HG03521 (cell line): ENCODE measurements around the gene DHRS4L2.
A peak's percentile ranks its signal among the peaks of the same experiment; 100 is the strongest.
"Not testable (repeated sequence)": the region's sequence is repeated elsewhere in the genome, so short reads cannot be mapped to it uniquely, and the experiment has no call there.

Source experiments
- ATAC-seq: cut with Tn5 transposase; IDR thresholded peaks from one replicate; pipeline ENCODE4 v1.9.1; 2021; ENCODE audit warnings: mild to moderate bottlenecking, moderate library complexity; ENCODE audit not compliant: unreplicated experiment

DHRS4L2 gene

DNA sequence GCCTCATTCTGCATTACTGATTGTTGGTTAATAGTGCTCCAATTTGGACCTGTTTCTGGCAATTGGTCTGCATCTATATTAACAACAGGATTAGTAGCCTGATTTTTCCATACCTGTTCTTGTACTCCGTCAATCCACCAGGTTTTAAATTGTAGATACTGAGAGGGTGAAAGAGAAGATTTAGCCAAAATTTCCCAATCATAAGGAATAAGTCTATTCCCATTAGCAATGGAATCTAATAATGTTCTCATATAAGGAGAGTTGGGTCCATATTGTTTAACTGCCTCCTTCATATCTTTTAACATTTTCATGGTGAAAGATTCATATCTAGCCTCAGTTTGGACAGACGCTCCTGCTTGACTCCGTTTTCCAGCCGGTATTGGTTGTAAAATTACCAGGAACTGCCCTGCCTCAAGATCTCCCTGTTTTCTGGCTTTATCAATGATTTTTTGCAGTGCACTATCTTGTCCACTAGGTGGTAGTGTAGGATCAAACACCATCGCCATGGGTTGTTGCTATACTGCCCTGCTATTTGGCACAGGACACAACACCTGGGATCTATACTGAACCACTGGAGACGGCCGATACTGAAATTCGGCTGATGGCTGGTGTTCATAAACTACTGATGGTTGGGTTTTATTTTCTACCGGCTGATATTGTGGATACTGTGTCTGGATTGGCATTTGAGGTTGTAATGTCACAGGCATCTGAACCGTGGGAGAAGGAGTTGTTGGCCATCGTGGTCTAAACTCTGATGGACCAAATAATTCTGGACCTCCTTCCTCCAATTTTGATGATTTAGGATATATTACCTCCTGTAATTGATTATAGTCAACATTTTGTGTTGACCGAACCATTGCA is 25.2 kb downstream of the DHRS4L2 start:
- ATAC-seq: peak; percentile 64

DNA sequence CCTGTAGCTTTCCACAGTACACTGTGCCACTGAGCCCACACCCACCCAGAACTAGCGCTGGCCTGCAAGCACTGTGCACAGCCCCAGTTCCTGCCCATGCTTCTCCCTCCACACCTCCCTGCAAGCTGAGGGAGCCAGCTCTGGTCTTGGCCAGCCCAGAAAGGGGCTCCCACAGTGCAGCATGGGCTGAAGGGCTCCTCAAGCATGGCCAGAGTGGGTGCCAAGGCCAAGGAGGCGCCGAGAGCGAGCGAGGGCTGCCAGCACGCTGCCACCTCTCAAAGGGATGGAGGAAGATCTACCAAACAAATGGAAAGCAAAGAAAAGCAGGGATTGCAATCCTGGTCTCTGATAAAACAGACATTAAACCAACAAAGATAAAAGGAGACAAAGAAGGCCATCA is 27.0 kb downstream of the DHRS4L2 start:
- not testable (repeated sequence) for ATAC-seq

DNA sequence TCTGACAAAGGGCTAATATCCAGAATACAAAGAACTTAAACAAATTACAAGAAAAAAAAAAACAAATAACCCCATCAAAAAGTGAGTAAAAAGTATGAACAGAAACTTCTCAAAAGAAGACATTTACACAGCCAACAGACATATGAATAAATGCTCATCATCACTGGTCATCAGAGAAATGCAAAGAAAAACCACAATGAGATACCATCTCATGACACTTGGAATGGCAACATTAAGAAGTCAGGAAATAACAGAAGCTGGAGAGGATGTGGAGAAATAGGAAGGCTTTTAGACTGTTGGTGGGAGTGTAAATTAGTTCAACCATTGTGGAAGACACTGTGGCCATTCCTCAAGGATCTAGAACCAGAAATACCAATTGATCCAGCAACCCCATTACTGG is 30.2 kb downstream of the DHRS4L2 start:
- ATAC-seq: not testable (repeated sequence)

DNA sequence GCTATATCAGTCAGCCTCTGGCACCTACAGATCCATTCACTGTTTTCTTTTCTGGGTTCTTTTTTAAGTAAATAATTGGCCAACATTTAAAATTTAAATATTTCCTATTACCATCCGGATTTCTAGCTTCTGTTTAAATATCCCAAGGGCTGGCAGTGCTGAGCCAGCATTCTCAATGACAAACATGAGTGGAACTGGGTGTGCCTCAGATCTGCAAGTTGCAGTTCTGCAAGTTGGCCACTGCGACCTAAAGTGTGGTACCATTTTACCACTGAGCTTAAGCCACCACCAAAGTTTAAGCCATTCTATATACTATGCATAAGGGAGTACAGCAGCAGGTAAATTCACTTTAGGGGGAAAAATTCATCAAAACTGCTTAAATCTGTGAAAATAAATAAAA is 31.2 kb downstream of the DHRS4L2 start:
- ATAC-seq: not testable (repeated sequence)

DNA sequence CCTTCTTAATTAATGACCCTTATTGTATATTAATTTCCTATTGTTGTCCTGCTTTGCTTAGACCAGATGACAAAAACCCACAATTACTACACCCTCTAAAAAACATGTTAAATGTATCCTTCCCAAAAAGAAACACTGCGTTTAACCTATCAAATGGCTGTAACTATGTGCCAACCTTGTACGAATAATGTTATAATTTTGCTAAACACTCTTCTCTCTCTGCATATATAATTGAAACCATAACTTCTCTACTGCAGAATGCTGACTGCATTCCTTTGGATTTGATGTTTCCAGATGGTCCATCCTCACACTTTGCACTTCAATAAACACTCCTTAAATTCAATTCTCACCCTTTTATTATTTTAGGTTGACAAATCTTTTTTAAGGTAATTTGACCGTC is 31.8 kb downstream of the DHRS4L2 start:
- not testable (repeated sequence) for ATAC-seq

DNA sequence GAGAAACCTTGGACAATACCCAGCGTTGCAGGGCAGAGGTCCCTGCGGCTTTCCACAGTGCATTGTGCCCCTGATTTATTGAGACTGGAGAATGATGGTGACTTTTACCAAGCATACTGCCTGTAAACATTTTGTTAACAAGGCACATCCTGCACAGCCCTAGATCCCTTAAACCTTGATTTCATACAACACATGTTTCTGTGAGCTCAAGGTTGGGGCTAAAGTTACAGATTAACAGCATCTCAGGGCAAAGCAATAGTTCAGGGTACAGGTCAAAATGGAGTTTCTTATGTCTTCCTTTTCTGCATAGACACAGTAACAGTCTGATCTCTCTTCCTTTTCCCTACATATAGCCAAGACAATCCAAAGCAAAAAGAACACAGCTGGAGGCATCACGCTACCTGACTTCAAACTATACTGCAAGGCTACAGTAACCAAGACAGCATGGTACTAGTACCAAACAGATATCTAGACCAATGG is 36.2 kb downstream of the DHRS4L2 start:
- ATAC-seq: not testable (repeated sequence)

DNA sequence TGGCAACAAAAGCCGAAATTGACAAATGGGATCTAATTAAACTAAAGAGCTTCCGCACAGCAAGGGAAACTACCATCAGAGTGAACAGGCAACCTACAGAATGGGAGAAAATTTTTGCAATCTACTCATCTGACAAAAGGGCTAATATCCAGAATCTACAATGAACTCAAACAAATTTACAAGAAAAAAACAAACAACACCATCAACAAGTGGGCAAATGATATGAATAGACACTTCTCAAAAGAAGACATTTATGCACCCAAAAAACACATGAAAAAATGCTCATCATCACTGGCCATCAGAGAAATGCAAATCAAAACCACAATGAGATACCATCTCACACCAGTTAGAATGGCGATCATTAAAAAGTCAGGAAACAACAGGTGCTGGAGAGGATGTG is 41.0 kb downstream of the DHRS4L2 start:
- not testable (repeated sequence) for ATAC-seq

DNA sequence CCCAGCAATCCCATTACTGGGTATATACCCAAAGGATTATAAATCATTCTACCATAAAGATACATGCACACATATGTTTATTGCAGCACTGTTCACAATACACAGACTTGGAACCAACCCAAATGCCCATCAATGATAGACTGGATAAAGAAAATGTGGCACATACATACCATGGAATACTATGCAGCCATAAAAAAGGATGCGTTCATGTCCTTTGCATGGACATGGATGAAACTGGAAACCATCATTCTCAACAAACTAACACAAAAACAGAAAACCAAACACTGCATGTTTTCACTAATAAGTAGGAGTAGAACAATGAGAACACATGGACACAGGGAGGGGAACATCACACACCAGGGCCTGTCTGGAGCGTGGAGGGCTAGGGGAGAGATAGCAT is 42.6 kb downstream of the DHRS4L2 start:
- not testable (repeated sequence) for ATAC-seq

DNA sequence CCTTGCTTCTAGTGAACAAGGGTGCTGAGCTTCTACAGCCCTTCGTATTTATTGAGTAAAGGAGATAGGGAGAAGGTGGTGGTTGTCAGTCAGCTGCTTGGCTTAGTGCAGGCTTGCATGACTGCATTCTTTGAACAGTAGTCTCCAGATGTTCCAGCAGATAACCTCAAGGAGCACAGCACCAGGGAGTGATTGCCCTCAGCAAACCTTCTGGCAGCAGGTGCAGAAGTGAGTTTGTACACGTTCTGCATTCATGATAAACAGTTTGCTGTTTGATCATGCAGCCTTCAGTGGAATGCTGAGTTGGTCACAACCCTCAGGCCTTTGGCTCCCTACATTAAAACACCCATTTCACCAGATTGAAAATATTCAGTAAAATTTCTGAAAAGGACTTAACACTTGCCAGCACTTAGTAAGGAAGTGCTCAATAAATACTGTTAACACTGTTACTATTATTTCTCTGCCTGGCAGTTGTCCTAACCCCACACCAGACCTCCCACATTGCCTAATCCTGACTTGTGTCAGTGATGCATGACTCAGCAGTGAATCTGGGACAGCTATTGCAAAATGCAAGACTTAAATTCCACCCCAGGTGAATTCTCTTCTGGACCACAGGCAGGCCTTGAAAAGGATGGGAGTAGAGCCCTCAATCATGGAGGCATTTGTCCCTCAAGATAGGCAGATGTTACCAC is 44.1 kb downstream of the DHRS4L2 start:
- no peak for ATAC-seq

DNA sequence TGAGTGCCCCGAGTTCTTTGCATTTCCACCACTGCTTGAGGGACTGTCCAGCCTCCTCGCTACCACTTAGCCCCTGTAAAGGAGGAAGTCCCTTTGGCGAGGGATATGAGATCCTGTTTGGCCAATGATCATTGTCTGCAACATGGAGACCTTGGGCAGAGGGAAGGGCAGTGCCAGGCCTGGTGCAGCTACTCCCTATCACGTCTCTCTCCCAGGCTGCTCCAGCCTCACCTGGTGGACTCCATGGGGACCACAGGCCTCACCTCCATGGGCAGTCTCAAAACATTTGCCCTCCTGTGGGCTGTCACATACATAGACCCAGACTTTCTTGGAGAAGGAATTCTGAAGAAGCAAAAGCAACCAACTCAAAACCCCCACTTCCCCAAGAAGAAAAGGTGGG is 47.0 kb downstream of the DHRS4L2 start:
- ATAC-seq: peak; percentile 12

DNA sequence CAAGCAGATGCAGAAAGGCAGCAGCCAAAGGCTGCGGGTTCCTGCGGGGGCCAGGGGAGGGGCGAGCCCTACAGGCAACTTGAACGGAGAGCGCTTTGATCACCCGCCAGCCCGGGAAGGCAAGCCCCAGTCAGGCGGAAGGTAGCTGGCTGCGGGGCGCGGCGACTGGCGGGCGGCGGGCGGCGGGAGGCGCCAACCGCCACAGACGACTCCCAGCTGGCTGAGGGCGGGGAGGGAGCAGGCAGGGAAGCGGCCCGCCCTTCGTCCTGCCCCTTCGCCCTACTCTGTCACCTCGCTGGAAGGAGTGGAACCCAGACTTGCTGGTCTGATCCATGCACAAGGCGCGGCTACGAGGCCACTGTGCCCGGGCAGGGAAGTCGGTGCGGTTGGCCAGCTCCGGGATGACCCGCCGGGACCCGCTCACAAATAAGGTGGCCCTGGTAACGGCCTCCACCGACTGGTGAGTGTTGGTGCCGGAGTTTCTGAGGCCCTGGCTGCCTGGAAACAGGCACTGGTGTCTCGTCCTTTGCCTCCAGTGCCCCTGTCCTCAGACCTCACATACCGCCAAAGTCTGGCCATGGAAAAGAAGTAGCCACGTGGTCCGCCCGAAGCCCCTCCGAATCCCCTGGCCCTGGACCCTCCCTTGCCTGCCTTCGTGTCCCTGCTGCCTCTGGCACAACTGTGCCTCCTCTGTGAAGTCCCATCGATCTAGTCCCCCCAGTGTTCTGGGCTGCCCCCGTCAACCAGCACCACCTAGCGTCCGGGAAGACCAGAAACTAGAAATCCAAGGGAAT is 47.6 kb downstream of the DHRS4L2 start:
- peak; percentile 51 for ATAC-seq

DNA sequence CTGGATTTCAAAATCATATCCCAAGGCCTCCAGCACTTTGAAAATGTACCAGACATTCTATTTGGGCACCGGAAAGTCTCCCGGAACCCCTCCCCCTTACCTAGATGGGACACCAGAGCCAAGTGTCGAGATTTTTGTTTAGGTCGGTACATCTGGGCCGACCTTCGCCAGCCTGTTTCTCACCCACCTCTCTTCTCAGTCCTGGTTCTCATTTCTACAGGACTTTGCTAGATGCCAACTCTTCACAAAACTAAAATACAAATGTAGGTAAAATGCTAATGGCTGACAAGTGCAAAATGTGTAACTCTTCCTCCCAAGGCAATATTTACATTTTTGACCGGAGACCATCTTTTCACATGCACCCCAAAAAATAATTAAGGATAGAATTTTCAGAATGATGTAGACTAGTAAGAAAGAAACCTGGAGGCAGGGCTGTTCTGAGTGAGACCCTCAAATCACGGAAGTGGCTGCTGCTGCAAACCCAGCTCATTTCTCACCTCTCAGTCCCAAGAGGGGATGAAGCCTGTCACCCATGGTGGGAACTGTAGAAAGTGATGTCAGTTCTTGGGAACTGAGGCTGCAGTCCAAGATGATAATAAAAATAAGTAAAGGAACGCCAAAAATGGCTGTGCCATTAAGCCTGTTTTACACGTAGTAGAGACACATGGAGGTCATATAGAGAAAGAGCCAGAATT is 48.4 kb downstream of the DHRS4L2 start:
- ATAC-seq: peak; percentile 13

DNA sequence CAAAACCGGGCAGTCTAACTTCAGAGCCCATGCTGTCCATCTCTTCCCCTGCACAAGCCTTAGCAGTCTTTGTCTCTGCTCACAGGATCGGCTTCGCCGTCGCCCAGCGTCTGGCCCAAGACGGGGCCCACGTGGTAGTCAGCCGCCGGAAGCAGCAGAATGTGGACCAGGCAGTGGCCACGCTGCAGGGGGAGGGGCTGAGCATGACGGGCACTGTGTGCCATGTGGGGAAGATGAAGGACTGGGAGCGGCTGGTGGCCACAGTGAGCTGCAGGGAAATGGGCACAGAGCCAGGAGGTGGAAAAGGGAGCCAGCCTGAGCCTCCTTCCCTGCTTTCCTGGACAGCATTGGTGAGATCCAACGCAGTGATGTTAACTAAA is 48.9 kb downstream of the DHRS4L2 start:
- ATAC-seq: no peak

DNA sequence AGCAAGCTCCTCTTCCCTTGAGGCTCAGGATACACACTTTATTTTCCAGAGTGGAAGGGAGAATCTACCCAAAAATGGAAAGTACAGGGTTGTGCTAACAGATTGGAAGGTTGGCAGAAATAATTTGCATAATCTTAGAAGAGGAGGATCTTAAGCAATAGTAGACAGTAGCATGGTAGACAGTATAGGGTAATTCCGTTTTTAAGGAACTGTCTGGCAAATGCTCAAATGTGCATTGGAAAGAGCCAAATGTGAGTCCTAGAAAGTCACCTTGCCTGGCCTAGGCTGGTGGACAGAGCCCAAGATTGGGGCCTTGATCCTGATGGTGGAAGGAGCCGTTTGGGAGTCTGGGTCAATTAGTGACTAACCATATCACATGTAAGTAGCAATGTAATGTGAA is 50.0 kb downstream of the DHRS4L2 start:
- no peak for ATAC-seq

DNA sequence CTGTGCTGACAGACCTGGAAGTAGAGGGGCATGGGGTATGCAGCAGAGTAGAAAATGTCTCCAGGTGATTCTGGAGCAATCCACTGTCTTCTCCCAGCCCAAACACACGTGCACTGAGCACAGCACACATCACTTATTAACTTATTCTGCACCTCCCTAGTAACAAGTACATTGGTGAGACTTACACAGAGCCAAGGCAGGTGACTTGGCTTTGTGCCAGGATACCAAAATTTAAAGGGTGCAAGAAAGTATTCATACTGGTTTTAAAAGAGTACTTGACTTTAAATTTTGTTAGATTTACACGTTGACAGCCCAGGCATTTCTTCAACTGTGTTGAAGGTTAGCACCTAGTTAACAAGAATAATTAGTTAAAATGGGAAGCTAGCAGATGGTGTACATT is 52.0 kb downstream of the DHRS4L2 start:
- no peak for ATAC-seq

DNA sequence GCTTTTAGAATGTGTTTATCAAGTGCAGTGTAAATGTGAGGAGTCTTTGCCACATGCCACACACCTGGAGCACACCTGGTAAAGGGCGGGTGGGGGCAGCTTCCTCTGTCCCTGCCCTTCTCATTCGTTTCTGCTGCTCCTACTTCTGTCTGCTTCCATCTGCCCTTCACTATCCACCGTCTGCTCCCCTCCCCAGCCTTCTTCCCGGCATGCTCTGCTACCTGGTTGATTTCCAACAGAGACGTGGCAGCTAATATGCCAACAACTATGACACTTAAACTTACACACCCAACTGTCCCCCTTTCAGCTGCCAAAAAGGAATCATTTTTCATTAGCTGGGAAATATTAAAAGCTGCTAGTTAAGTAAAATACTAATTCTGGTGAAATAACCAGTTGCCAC is 54.0 kb downstream of the DHRS4L2 start:
- no peak for ATAC-seq

DNA sequence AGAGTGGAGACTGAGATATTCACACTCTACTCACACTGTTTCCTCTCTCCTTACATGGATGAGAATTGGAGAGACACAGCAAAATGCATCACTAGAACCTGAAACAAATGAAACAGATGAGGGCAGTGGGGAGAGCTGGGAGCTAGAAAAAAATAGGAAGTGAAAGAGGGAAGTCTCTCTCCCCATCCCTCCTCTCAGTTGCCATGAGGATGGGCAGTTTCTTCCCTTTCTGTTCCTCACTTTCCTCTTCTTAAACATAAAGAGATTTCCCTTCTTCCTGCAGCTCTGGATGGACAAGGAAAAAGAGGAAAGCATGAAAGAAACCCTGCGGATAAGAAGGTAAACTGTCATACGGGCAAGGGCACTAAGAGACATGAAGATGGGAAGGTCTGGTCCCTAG is 60.3 kb downstream of the DHRS4L2 start:
- ATAC-seq: not testable (repeated sequence)

DNA sequence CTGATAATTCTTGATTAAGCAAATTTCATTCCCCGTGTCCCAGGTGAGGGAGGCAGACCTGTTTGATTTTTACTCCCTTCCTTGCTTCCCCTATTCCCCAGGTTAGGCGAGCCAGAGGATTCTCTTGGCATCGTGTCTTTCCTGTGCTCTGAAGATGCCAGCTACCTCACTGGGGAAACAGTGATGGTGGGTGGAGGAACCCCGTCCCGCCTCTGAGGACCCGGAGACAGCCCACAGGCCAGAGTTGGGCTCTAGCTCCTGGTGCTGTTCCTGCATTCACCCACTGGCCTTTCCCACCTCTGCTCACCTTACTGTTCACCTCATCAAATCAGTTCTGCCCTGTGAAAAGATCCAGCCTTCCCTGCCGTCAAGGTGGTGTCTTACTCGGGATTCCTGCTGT is 62.0 kb downstream of the DHRS4L2 start:
- ATAC-seq: not testable (repeated sequence)

DNA sequence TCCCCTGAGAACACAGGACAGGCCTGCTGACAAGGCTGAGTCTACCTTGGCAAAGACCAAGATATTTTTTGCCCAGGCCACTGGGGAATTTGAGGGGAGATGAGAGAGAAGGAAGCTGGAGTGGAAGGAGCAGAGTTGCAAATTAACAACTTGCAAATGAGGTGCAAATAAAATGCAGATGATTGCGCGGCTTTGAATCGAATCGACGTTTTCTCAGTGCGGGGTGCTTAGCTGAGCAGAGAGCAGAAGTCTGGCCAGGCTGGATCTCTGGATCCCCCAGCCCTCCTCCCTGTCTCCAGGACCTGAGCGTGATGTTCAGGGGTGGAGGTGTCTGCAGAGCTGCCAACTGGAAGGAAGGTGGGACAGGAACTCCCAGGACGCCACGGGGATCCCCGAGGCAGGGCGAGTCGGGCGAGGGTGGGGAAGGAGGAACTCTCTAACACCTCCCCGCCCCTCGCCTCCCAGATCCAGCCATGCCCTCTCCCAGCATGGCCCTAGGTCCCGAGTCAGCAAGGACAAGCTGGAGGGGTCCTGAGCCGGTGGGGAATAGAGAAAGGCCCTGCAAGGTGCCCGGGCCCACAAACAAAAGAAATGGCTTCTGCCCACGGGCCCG is 62.6 kb downstream of the DHRS4L2 start:
- ATAC-seq: peak; percentile 6
